Loucy (cell line): Measurements from ENCODE around the gene CASZ1.

Source experiments
- EZH2phosphoT487 ChIP-seq: fragments of 200-600 bp; IDR thresholded peaks from 2 replicates; pipeline ENCODE4 v1.6.1; 2018; ENCODE audit warnings: antibody characterized with exemption, mild to moderate bottlenecking, moderate library complexity, borderline replicate concordance
- TF ChIP-seq, protein P1 (sequence below): fragments of 200-600 bp; sonication (generic); conservative IDR thresholded peaks from 2 replicates; pipeline ENCODE4 v1.5.1; 2014; ENCODE audit warnings: mild to moderate bottlenecking, antibody characterized with exemption, low read length

DNA sequence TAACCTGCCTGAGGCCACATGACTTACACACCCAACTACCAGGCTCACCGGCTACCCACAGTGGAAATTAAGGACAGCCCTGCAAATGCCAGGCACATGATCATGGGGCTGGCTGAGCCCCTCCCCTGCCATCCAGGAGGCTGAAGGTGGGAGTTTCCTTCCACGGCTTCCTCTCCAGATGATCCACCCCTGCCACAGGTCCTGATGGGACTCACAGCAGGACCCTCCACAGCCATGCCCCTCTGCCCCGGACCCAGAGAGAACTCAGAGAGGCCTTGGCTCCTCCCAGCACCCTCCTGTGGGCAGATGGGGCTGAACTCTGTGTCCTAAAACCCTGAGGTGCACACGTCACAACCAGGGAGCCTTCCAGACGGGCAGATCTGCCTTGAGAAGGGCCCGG, 29.1 kb upstream of the CASZ1 start:
- TF ChIP-seq, protein P1, sequence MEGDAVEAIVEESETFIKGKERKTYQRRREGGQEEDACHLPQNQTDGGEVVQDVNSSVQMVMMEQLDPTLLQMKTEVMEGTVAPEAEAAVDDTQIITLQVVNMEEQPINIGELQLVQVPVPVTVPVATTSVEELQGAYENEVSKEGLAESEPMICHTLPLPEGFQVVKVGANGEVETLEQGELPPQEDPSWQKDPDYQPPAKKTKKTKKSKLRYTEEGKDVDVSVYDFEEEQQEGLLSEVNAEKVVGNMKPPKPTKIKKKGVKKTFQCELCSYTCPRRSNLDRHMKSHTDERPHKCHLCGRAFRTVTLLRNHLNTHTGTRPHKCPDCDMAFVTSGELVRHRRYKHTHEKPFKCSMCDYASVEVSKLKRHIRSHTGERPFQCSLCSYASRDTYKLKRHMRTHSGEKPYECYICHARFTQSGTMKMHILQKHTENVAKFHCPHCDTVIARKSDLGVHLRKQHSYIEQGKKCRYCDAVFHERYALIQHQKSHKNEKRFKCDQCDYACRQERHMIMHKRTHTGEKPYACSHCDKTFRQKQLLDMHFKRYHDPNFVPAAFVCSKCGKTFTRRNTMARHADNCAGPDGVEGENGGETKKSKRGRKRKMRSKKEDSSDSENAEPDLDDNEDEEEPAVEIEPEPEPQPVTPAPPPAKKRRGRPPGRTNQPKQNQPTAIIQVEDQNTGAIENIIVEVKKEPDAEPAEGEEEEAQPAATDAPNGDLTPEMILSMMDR: no peak
- no peak for TF ChIP-seq EZH2phosphoT487
